Measurements from ENCODE around the gene ERICH2.

DNA sequence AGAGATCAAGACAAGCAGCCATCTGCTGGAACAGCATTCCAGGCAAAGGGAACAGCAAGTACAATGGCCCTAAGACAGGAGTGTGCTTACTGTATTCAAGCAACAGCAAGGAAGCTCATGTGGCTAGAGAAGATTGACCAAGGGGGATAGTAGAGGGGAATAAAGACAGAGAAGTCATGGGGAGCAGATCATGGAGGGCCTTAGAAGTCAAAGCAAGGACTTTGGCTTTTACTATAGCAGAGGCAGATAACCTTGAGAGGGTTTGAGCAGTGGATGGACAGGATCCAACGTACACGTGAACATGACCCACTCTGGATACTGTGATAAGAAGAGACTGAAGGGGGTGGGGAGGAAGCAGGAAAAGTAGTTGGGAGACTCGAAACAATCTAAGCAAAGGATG lies 28.2 kb upstream of the ERICH2 start:
- TF ChIP-seq, protein P1, sequence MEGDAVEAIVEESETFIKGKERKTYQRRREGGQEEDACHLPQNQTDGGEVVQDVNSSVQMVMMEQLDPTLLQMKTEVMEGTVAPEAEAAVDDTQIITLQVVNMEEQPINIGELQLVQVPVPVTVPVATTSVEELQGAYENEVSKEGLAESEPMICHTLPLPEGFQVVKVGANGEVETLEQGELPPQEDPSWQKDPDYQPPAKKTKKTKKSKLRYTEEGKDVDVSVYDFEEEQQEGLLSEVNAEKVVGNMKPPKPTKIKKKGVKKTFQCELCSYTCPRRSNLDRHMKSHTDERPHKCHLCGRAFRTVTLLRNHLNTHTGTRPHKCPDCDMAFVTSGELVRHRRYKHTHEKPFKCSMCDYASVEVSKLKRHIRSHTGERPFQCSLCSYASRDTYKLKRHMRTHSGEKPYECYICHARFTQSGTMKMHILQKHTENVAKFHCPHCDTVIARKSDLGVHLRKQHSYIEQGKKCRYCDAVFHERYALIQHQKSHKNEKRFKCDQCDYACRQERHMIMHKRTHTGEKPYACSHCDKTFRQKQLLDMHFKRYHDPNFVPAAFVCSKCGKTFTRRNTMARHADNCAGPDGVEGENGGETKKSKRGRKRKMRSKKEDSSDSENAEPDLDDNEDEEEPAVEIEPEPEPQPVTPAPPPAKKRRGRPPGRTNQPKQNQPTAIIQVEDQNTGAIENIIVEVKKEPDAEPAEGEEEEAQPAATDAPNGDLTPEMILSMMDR (IDR thresholded peaks at IDR 0.05), result no peak
- TF ChIP-seq POLR2A (IDR thresholded peaks at IDR 0.05), result no peak

Measured in esophagus squamous epithelium (tissue), 4 donors.